Fibroblast of lung (primary cell): ENCODE data around the gene RAB19. TPM values are rescaled to one million over a fixed set of nuclear protein-coding genes. Genes with fewer than 3 reads are reported as not detected.
"Not testable (repeated sequence)": the region's sequence is repeated elsewhere in the genome, so short reads cannot be mapped to it uniquely, and the experiment has no call there.

Experiments
- DNase-seq, 2 donors: peaks; one replicate each; pipeline versions ENCODE4 v3.0.0 to v3.0.0-alpha.2; 2010; ENCODE audit warnings: low read depth in 2 of 2
- H2AFZ ChIP-seq: 2 replicates; pipeline ENCODE4 v1.5.1; 2012; ENCODE audit warnings: low read length, control low read depth, inconsistent platforms
- H3K27ac ChIP-seq: 2 replicates; pipeline ENCODE4 v1.5.1; 2011; ENCODE audit warnings: low read length, control low read depth; ENCODE audit not compliant: insufficient read depth
- H3K27me3 ChIP-seq: 2 replicates; pipeline ENCODE4 v1.5.1; 2011; ENCODE audit warnings: mild to moderate bottlenecking, low read length; ENCODE audit not compliant: control insufficient read depth, insufficient read depth
- H3K36me3 ChIP-seq: 2 replicates; pipeline ENCODE4 v1.5.1; 2011; ENCODE audit warnings: low read length; ENCODE audit not compliant: control insufficient read depth, insufficient read depth
- H3K4me1 ChIP-seq: 2 replicates; pipeline ENCODE4 v1.5.1; 2011; ENCODE audit warnings: low read length; ENCODE audit not compliant: control insufficient read depth, insufficient read depth; ENCODE audit errors: extremely low read depth
- H3K4me2 ChIP-seq: 2 replicates; pipeline ENCODE4 v1.5.1; 2011; ENCODE audit warnings: low read length, control low read depth; ENCODE audit not compliant: insufficient read depth; ENCODE audit errors: extremely low read depth
- H3K4me3 ChIP-seq, 4 experiments: fragments of 200-600 bp in 1 of 4; sonication (generic) in 1 of 4; replicated peaks in 1 of 4; 2 replicates each; pipeline ENCODE4 v1.5.1; 2011 to 2016; ENCODE audit warnings: low read length in 4 of 4, low read depth in 3 of 4, mild to moderate bottlenecking in 3 of 4, control low read depth in 2 of 4, inconsistent platforms in 1 of 4, mixed read lengths in 1 of 4; ENCODE audit not compliant: insufficient read depth in 1 of 4; ENCODE audit errors: control extremely low read depth in 1 of 4
- H3K79me2 ChIP-seq: 2 replicates; pipeline ENCODE4 v1.5.1; 2012; ENCODE audit warnings: mild to moderate bottlenecking, low read length, inconsistent platforms; ENCODE audit not compliant: control insufficient read depth, insufficient read depth
- H3K9ac ChIP-seq: 2 replicates; pipeline ENCODE4 v1.5.1; 2011; ENCODE audit warnings: mild to moderate bottlenecking, low read length, control low read depth; ENCODE audit not compliant: insufficient read depth
- H3K9me3 ChIP-seq: 2 replicates; pipeline ENCODE4 v1.5.1; 2012; ENCODE audit warnings: low read depth, low read length; ENCODE audit not compliant: control insufficient read depth, insufficient read depth
- H4K20me1 ChIP-seq: 2 replicates; pipeline ENCODE4 v1.5.1; 2011; ENCODE audit warnings: low read length; ENCODE audit not compliant: control insufficient read depth, insufficient read depth; ENCODE audit errors: extremely low read depth
- CTCF ChIP-seq, 2 donors: IDR thresholded peaks in 1 of 2; conservative IDR thresholded peaks in 1 of 2; 1 replicate in 1 of 2; 2 replicates in 1 of 2; pipeline ENCODE4 v1.5.1; 2011 to 2012; ENCODE audit warnings: low read length in 2 of 2, control low read depth in 1 of 2, inconsistent platforms in 1 of 2, low read depth in 1 of 2, mild to moderate bottlenecking in 1 of 2
- EZH2 ChIP-seq: IDR thresholded peaks from 2 replicates; pipeline ENCODE4 v1.5.1; 2012; ENCODE audit warnings: low read length, control low read depth, mild to moderate bottlenecking; ENCODE audit errors: missing control alignments
- polyA plus RNA-seq, 2 donors: library from polyadenylated mRNA; depleted of rRNA in 1 of 2; stranded (reverse) in 1 of 2; unstranded in 1 of 2; fragments of >200 nt; gene quantifications; 2 replicates each; pipeline ENCODE4 v1.2.1, GENCODE V29; 2011 to 2012; ENCODE audit warnings: missing spikeins in 1 of 2
- total RNA-seq: library from RNA; depleted of rRNA; stranded (reverse); fragments of >200 nt; gene quantifications from 2 replicates; pipeline ENCODE4 v1.2.1, GENCODE V29; 2014

Gene RAB19
- total and polyA plus RNA-seq, 2 donors (not counting 1 experiment from before 2014, with no cell fraction given): not detected

- Histone ChIP-seq H3K9me3 (no peaks in the 10 kb centered on the region), H3K4me2 (no peak overlapping the region), H3K4me1 (no peaks in the 10 kb centered on the region), H3K4me3 (no peak overlapping the region), H2AFZ (no peak overlapping the region), H3K79me2 (no peaks in the 10 kb centered on the region), H3K9ac (no peak overlapping the region), H3K27ac (no peak overlapping the region), H4K20me1 (no peaks in the 10 kb centered on the region), H3K36me3 (no peaks in the 10 kb centered on the region), H3K27me3 (peaks cover 8% of the 10 kb centered on the region)
- TF ChIP-seq EZH2 (no peak), CTCF (conservative IDR thresholded peaks at IDR 0.05 in 1 of 2, IDR thresholded peaks at IDR 0.05 in 1 of 2; ENCODE audit: low read depth in 1 of 2, low read length in 2 of 2) (no peak)
- DNase-seq: no peak
Observed at GRCh38 chr7:140417456-140418155, 13.7 kb downstream of the RAB19 start.

DNA sequence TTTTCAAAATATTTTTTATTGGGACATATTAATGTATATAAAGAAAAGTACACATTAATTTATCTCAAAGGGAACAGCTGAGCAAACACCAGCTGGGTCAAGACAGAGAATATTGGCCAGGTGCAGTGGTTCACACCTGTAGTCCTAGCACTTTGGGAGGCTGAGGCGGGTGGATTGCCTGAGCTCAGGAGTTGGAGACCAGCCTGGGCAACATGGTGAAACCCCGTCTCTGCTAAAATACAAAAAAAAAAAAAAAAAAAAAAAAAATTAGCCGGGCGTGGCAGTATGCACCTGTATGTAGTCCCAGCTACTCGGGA, 14.3 kb downstream of the RAB19 start:
- not testable (repeated sequence) for H3K27ac ChIP-seq, DNase-seq, H4K20me1 ChIP-seq, H3K9me3 ChIP-seq, H3K4me2 ChIP-seq, H3K27me3 ChIP-seq, H3K9ac ChIP-seq, H3K36me3 ChIP-seq, H3K4me3 ChIP-seq, H2AFZ ChIP-seq, H3K79me2 ChIP-seq, H3K4me1 ChIP-seq

GRCh38 chr7:140418653-140419052, 14.8 kb downstream of the RAB19 start:
- no peak for DNase-seq
- H3K27me3 ChIP-seq: peaks cover 8% of the 10 kb centered on the region
- no peak overlapping the region for H3K4me3 ChIP-seq
- H3K9me3 ChIP-seq: no peaks in the 10 kb centered on the region
- TF ChIP-seq CTCF (conservative IDR thresholded peaks at IDR 0.05 in 1 of 2, IDR thresholded peaks at IDR 0.05 in 1 of 2; ENCODE audit: low read depth in 1 of 2, low read length in 2 of 2) (no peak), EZH2 (no peak)
- H2AFZ ChIP-seq: no peak overlapping the region
- no peak overlapping the region for H3K9ac ChIP-seq
- H3K36me3 ChIP-seq: no peaks in the 10 kb centered on the region
- H3K79me2 ChIP-seq: no peaks in the 10 kb centered on the region
- H3K4me1 ChIP-seq: no peaks in the 10 kb centered on the region
- H3K27ac ChIP-seq: no peak overlapping the region
- H4K20me1 ChIP-seq: no peaks in the 10 kb centered on the region
- no peak overlapping the region for H3K4me2 ChIP-seq
